Renal pelvis (tissue), 12 donors: Measurements from ENCODE around the gene NEK10. TPM values are rescaled to one million over a fixed set of nuclear protein-coding genes. Genes with fewer than 3 reads are reported as not detected.
"Not testable (repeated sequence)": the region's sequence is repeated elsewhere in the genome, so short reads cannot be mapped to it uniquely, and the experiment has no call there.

ENCODE experiments used
- DNase-seq: peaks from one replicate; pipeline ENCODE4 v3.0.0-alpha.2; 2013
- long read RNA-seq, 16 experiments: transcript quantifications; one replicate each; lab custom pipeline, GENCODE V29; 2026
- polyA plus RNA-seq, 3 donors: library from polyadenylated mRNA; unstranded; fragments of 120-200 nt; gene quantifications; one replicate each; pipeline ENCODE4 v1.2.1, GENCODE V29; 2013; ENCODE audit not compliant: insufficient read length in 3 of 3

NEK10 gene, protein sequence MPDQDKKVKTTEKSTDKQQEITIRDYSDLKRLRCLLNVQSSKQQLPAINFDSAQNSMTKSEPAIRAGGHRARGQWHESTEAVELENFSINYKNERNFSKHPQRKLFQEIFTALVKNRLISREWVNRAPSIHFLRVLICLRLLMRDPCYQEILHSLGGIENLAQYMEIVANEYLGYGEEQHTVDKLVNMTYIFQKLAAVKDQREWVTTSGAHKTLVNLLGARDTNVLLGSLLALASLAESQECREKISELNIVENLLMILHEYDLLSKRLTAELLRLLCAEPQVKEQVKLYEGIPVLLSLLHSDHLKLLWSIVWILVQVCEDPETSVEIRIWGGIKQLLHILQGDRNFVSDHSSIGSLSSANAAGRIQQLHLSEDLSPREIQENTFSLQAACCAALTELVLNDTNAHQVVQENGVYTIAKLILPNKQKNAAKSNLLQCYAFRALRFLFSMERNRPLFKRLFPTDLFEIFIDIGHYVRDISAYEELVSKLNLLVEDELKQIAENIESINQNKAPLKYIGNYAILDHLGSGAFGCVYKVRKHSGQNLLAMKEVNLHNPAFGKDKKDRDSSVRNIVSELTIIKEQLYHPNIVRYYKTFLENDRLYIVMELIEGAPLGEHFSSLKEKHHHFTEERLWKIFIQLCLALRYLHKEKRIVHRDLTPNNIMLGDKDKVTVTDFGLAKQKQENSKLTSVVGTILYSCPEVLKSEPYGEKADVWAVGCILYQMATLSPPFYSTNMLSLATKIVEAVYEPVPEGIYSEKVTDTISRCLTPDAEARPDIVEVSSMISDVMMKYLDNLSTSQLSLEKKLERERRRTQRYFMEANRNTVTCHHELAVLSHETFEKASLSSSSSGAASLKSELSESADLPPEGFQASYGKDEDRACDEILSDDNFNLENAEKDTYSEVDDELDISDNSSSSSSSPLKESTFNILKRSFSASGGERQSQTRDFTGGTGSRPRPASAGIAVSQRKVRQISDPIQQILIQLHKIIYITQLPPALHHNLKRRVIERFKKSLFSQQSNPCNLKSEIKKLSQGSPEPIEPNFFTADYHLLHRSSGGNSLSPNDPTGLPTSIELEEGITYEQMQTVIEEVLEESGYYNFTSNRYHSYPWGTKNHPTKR
- polyA plus RNA-seq, result 1 to 10 TPM; 1.7 to 2.8 (median 2.2) TPM
- long read RNA-seq, donor 1, result 0 reads
- long read RNA-seq, donor 2, result 0 reads
- long read RNA-seq, donor 3, result 0 reads
- long read RNA-seq, donor 4, result 0 reads
- long read RNA-seq, donor 5, result 0 reads
- long read RNA-seq, donor 6, result 0 reads
- long read RNA-seq, donor 7, result 0 reads
- long read RNA-seq, donor 8, result 0 reads
- long read RNA-seq, donor 9, result 0 reads
- long read RNA-seq, donor 10, result 0 reads
- long read RNA-seq, donor 11, result 0 reads
- long read RNA-seq, donor 12, result 0 reads
- long read RNA-seq, donor 13, result 0 reads
- long read RNA-seq, donor 14, result 0 reads
- long read RNA-seq, donor 15, result 0 reads
- long read RNA-seq, donor 16, result 0 reads

DNA sequence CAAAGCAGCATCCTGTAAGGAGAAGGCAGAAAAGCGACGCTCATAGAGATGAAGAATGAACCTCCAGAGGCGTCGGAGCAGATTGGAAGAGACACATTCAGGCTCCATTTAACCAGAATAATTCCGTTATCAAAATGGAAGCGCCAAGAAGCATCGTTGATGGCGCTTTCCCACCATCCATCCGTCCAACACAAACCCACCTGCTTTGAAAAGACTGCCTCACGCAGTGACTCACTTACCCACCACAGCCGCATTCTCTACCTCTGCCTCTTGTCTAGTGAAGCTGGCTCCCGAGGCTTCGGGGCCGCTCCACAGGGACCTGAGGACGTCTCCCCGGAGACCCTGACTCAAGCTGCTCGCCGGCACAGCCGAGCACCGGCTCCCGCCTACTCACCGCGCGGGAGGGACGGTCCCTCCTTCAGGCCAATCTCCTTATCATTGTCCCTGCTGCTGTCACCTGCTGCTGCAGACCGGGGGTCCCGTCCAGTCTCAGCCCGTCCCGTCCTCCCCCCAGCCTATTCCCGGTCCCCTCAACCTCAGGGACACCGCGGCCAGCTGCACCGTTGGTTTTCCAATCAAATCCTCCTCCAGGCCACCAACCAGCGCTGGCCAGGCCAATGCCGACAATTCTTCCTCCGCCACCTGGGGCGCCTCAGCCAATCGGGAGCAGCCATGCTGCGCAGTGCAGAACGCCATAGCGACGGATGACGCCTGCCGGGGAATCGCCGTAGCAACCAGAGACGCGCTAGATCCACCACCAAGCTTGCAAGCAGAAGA, at the start of gene NEK10:
NEK10 (minus strand) TSS at position 553 of the 777 bp plus-strand sequence. CDS start 16,501 bp downstream, outside the sequence.
- peak; percentile 92 for DNase-seq

DNA sequence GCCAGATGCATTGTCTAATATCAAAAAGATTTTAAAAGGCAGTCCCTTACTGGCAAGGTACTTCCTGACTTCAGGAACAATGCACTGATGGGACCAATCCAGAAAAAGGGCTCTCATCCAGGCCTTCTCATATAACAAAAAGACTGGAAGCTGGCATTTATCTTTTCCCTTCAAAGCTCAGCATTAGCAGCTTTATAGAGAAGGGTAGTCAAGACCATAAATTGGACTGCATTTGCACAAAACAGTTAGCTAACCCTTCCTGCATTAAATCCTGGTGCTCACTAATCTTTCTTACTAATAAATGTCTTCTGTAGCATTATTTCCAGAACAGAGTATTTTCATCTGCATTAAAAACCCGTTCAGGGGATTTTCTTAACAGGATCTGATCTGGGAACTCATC, 46.0 kb upstream of the NEK10 start:
- no peak for DNase-seq

DNA sequence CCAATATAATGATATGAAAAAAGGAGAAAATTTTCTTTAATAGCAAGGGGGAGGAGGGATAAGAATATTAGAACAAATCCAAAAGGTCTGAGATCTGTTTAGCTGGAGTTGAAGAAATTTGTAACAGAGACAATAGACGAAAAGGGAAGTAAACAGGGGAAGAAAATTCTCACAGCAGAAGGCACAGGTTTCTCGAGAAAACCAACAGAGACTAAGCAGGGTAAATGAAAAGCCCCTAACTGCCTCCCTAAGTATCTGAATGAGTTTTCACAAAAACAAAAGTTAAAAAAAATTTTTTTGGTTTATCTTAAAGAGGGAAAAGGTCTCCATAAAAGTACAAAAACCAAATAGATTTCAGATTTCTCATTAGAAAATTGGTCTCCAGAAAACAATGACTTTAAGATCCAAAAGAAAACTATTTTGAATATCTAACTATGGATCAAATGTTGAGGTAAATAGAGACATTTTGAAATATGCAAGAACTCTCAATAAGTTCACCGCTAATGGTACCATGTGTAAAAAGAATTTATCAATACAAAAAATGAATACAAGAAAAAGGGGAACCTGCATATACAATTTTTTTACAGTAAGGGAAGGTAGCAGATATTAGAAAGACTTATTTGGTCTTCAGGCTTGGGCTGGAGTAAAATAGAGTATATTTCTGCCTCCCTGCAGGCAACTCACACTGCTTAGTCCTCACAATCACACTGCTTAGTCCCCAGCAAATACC, 23.9 kb upstream of the NEK10 start:
- DNase-seq, result no peak

DNA sequence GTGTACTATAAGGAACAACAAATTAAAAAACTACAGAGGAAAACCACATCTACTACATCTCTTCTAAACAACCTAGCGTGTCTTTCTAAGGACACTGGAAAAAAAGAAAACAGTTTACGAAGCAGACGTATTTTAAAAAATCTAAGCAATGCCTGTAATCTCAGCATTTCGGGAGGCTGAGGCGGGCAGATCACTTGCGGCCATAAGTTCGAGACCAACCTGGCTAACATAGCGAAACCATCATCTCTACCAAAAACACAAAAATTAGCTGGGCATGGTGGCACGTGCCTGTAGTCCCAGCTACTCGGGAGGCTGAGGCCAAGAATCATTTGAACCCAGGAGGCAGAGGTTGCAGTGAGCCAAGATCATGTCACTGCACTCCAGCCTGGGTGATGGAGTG, 23.2 kb upstream of the NEK10 start:
- not testable (repeated sequence) for DNase-seq

DNA sequence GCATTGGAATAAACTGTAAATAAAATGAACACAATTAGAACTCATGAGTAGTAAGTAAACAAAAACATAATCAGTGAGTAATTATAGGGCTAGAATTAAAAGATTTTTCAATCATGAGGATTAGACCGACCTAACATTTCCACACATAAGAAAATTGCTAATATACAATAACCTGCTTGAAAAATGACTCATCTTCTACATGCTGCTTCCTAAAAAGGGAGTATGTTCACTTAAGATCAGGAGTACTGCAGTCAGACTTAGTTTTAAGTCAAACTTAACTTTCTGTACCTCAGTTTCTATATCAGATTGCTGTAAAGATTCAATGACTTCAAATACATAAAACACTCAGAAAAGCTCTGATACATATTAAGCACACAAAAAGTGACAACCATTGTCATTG, 22.6 kb upstream of the NEK10 start:
- no peak for DNase-seq

DNA sequence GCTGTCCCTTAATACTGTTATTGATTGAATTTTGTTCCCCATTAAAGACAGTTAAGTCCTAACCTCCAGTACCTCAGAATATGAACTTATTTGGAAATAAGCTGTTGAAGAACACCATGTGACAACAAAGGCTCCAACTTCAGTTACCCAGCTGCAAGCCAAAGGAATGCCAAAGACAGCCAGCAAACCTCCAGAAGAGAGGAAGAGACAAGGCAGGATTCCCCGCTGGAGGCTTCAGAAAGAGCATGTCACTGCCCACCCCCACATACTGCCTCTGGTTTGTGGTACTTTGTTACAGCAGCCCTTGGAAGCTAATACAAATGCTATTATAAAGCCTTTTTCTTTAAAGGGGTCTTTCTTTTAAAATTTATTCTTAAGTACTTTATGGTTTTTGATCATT, 18.4 kb upstream of the NEK10 start:
- DNase-seq, result no peak

DNA sequence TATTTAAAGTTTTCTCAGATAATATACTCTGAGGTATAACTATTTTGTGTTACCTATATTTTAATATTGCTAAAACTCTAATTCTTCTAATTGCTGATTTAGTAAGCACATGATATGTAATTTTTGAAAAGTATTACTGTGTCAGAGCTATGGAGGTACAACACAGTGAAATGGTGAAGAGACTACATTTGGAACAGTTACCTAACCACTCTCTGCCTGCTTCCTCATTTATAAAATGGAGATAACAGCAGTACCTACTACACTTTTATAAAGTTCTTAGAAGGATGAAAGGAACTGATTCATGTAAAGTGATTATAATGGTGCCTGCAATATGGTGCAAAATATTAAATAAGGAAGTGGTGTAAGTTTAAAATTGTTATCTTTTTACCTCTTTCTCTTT, 16.3 kb upstream of the NEK10 start:
- no peak for DNase-seq

DNA sequence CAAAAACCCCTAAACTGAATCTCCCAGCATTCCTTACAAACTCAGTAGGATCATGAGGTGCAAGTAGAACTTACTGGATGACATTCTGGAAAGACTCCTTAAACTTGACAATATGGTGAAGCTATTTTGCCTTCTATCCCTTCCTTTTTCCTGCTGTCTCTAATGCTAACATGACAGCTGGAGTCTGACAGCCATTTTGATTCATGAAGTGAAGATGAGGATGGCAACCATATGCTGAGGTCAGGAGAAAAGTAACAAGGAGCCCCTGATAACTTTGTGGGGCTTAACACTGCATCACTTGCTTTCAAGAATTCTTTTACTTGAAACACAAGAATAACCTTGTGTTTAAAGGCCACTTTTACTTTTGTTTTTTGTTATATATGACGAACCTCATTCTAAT, 15.0 kb upstream of the NEK10 start:
- DNase-seq, result no peak

DNA sequence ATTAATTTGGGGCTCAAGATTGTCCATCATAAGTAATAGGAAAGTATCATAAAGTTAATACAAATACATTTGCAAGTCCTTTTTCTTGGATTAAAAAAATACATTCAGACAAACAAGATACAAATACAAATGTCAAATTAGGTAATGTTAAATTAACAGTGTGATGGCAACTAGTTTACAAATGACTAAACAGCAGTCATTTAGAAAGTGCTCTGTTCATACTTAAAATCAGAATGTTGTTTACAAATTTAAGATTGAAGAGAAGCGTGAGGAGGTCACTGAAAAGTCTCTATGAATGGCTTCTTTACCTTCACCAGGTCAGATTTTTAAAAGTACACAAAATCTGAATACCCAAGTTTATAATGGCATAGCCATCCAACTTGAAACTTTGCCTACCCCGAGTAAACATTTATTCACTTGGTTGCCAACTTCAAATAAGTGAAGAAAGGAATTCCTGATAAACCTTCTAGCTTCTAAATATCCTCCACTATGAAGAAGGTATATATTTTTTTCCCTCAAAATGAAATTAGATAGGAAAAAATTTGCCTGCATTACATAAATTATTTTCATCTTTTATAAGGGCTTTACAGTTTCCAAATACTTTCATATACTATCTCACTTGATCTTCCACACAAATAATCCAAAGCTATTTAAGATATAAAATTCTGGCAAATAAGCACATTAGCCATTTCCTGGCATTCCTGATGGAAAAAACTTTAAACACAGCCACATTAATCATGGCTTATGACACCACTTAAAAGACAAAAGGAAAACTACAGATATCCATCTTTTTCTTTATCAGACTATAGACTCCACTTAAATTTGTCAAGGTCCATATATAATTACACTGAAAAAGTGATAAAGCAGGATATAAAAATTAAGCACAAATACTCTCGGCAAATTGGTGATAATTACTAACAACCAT, 11.5 kb upstream of the NEK10 start:
- no peak for DNase-seq

DNA sequence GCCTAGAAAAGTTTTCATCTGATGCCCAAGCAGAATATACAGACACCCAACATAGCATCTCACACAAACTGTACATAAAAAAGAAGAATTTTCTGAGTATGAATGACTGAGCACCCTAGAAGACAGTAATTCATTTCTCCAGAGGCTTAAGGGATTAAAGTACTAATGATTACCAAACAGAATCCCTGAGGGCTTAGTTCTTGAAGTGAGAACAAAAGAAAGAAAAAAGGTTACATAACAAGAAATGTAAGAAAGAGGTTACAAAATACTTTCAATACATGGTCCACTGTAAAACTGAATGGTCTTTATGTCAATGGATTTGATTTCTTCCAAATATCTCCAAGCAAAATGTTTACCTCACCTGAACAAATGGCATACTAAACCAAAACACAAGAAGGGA, 9.1 kb upstream of the NEK10 start:
- no peak for DNase-seq

DNA sequence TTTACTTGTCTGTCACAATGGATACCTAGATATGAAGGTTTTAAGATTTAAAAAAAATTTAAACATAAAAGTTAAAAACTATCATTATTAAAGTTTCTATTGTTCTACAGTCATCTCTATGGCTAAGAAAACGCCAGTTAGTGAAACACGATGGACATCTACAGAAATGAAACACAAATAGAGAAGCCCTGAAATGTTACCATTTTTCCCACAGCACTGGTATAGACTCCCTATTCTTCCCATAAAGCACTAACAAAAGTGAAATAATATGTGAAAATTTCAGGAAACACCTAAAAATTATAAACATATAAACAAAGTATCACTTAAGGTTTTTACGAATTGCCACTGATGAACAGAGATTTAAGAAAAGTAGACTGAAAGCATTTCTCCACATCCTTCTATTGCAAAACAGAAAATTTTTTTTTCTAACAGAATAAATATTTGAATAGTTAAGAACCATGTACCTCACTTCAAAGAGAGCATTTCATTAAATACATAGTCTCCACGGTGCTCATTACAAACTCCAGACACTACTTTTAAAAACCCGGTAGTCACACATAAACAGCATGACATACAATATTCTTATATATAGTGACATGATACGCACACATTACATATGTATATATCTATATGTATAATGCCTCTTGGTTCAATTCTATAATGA, 7.1 kb upstream of the NEK10 start:
- DNase-seq, result no peak

DNA sequence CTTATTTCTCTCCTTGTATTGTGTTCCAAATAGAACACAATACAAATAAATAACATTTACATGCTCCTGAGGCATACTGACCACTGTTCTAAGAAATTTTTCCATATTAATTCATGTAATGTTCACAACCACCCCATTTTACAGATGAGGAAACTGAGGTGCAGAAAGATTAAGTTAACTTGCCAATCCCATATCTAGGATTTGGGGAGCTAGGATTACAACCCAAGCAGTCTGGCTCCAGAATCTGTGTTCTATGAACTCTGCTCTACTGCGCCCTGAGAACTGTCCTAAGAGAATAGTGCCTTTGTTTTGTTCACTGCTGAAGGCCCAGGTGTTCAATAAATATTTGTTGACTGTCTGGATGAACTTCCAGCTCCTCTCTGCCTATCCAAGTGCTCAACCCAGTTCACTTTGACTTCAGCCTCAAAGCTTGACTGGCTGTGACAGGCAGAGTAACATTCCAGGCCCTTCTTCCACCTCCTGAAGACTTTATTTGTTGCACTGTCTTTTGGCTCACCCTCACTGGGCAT, 3.1 kb downstream of the NEK10 start:
- no peak for DNase-seq

DNA sequence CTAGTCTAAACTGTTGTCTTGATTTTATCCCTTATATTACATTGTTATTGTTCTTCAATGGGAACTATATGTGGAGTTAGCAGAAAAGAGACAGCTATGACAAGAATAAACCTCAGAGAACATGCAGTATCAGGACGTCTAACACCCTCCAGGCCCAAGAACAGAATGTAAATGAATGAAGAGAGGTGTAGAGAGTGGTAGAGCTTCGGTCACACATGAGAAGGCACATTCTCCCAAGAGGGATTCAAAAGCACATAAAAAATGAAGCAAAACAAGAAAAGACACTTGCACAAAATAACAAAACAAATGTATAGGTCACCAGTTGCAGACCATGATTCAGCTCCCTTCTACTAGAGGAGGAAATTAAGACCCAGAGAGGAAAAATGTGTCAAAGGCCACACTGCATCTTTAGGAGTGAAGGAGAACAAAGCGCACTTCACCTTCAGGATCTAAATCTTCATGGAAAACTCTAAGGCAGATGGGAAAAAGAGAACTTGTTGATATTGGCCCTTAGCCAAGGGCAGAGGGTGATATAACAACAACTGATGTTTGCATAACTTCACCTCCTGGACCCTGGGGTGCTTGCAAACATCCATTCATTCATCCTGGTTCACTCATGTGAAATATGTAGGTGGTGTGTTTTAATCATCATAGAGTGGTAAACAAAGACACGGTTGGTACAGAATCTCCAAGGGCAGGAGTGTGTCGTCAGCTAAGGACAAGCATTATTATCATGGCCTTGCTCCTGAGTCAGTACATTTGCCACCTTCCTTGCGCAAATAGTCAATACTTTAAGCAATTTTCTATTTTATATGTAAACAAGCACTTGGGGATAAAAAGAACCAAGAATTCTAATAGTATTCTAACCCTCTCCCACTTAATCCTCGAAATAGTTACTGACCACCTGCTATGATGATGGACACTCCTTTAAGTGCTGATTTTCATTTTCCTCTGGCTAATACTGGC, 8.8 kb downstream of the NEK10 start:
- DNase-seq, result peak; percentile 42

DNA sequence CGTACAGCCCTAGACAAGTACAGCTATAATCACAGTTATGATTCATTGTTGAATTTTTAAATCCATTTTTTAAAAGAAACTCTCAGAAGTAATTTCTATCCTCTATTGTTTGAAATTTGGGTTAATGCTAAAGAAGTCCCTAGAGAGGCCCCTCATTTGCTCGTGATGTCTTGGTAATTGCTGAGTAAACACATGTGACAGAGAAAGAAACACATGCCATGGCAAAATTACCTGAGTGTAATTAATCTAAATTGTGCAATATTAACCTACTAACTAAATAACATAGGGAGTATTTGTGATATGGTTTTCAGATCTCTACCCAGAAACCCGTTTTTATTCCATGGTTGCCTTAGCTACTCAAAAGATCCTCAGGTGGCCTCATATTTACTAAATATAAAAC, 10.8 kb downstream of the NEK10 start:
- DNase-seq, result no peak

DNA sequence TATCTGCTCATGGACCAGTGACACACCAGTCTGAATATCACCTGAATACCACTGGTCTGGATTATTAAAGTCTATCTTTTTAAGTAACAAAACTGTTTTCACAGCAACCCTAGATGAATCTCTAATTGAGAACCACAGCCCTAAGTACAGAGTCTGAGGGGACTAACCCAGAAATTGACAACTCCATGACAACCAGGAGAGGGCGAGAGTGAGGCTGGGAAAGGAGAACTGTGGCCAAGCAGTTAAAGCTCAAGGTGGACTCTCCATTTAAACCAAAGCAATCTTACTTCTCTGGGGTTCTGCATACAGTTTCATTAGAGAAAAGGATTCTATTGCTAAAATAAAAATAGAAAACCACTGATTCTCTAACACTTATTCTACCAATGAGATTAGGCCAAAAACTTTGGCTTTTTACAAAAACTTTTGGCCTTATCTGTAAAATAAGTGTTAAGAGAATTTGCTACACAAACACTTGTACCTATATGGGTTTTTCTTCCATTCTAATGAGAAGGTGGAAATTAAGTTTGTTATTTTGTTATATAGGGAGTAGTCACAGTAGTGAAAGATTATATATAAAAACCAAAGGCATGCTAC, 11.4 kb downstream of the NEK10 start:
- peak; percentile 35 for DNase-seq

DNA sequence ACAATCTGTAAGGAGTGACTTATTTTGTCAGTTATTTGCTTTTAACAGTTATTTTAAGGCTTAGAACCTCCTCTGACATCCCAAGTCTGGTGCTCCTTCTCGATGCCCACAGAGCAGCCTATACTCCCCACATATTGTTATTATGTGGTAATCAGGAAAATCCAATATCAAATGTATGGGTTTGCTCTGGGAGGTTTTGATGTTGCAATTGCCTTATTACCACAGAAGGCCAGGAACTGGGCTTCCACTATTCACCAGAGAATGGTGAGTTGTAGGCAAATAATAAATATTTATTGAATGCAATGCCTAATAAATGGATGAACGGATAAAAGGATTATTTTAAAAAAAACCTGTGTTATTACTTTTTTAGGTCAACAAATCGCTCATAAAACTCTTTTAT, 12.2 kb downstream of the NEK10 start:
- no peak for DNase-seq
